ENCODE data around the gene SPATA1.

SPATA1 gene

GRCh38 chr1:84538599-84538998, 32.4 kb downstream of the SPATA1 start:
- H3K4me3 ChIP-seq (ENCODE audit: low read depth, low read length): no peak overlapping the region
- no peak for TF ChIP-seq CTCF (IDR thresholded peaks at IDR 0.05; ENCODE audit: low read depth, low read length, missing control alignments)
- in situ Hi-C loops (cut with HindIII; ENCODE audit: low sequenced_read_pairs): no loop called here
- DNase-seq (ENCODE audit: low read depth): no peak

- in situ Hi-C loops (cut with HindIII; ENCODE audit: low sequenced_read_pairs): no loop called here
- DNase-seq (ENCODE audit: low read depth): no peak
- H3K4me3 ChIP-seq (ENCODE audit: low read depth, low read length): no peak overlapping the region
- no peak for TF ChIP-seq CTCF (IDR thresholded peaks at IDR 0.05; ENCODE audit: low read depth, low read length, missing control alignments)
These were observed 33.8 kb downstream of the SPATA1 start for GRCh38 chr1:84539972-84540371.

DNA sequence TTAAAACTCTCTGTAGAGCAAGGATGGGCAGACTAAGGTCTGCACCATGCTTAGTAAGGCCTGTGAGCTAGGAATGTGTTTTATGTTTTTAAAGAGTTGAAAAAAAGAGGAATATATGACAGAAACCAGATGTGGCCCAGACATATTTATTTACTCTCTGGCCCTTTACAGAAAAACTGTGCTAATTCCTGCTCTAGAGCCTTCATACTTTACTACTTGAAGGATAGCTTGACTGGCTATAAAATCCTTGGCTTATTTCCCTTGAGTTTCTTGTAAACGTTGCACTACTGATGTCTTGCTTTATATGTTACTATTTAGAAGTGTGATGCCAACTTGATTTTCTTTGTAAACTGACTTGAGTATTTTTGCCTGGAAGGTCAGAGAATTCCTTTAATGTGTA, 34.6 kb downstream of the SPATA1 start:
- no peak for TF ChIP-seq CTCF (IDR thresholded peaks at IDR 0.05; ENCODE audit: low read depth, low read length, missing control alignments)
- H3K4me3 ChIP-seq (ENCODE audit: low read depth, low read length): no peak overlapping the region
- in situ Hi-C loops (cut with HindIII; ENCODE audit: low sequenced_read_pairs): no loop called here
- DNase-seq (ENCODE audit: low read depth): no peak

GRCh38 chr1:84541679-84542078, 35.5 kb downstream of the SPATA1 start:
- no peak for DNase-seq (ENCODE audit: low read depth)
- no peak for TF ChIP-seq CTCF (IDR thresholded peaks at IDR 0.05; ENCODE audit: low read depth, low read length, missing control alignments)
- H3K4me3 ChIP-seq (ENCODE audit: low read depth, low read length): no peak overlapping the region
- in situ Hi-C loops (cut with HindIII; ENCODE audit: low sequenced_read_pairs): no loop called here

GRCh38 chr1:84550826-84551225, 44.6 kb downstream of the SPATA1 start:
- DNase-seq (ENCODE audit: low read depth): no peak
- TF ChIP-seq CTCF (IDR thresholded peaks at IDR 0.05; ENCODE audit: low read depth, low read length, missing control alignments): no peak
- H3K4me3 ChIP-seq (ENCODE audit: low read depth, low read length): no peak overlapping the region
- in situ Hi-C loops (cut with HindIII; ENCODE audit: low sequenced_read_pairs): no loop called here

GRCh38 chr1:84569216-84569615, 63.0 kb downstream of the SPATA1 start:
- TF ChIP-seq CTCF (IDR thresholded peaks at IDR 0.05; ENCODE audit: low read depth, low read length, missing control alignments): no peak
- DNase-seq (ENCODE audit: low read depth): no peak
- in situ Hi-C loops (cut with HindIII; ENCODE audit: low sequenced_read_pairs): no loop called here

More at GRCh38 chr1:84569216-84569615, 63.0 kb downstream of the SPATA1 start:
- H3K4me3 ChIP-seq (ENCODE audit: low read depth, low read length): no peak overlapping the region

Data from astrocyte of the cerebellum (primary cell).